HG03460 (cell line): Measurements from ENCODE around the gene FRY.

Experiments used
- ATAC-seq: cut with Tn5 transposase; IDR thresholded peaks from one replicate; pipeline ENCODE4 v1.9.1; 2021; ENCODE audit not compliant: unreplicated experiment

FRY gene

GRCh38 chr13:32254416-32254815 lies 222.8 kb downstream of the FRY start:
- no peak for ATAC-seq

- ATAC-seq = no peak
Observed at GRCh38 chr13:32254916-32255723, 223.5 kb downstream of the FRY start.

- no peak for ATAC-seq
Observed at GRCh38 chr13:32255724-32256109, 224.1 kb downstream of the FRY start.

GRCh38 chr13:32256243-32256642 lies 224.7 kb downstream of the FRY start:
- ATAC-seq = no peak

- ATAC-seq = no peak
Observed at GRCh38 chr13:32257649-32258048, 226.1 kb downstream of the FRY start.

GRCh38 chr13:32259116-32259515 lies 227.5 kb downstream of the FRY start:
- ATAC-seq = no peak

GRCh38 chr13:32261567-32261966 lies 230.0 kb downstream of the FRY start:
- ATAC-seq = no peak

- ATAC-seq = no peak
Observed at GRCh38 chr13:32262165-32262564, 230.6 kb downstream of the FRY start.

GRCh38 chr13:32262619-32263018 lies 231.0 kb downstream of the FRY start:
- no peak for ATAC-seq

GRCh38 chr13:32264407-32264806 lies 232.8 kb downstream of the FRY start:
- ATAC-seq = no peak

GRCh38 chr13:32265726-32266125 lies 234.2 kb downstream of the FRY start:
- no peak for ATAC-seq

- no peak for ATAC-seq
Observed at GRCh38 chr13:32266130-32266529, 234.6 kb downstream of the FRY start.

GRCh38 chr13:32267836-32268439 lies 236.4 kb downstream of the FRY start:
- peak; percentile 91 for ATAC-seq

- no peak for ATAC-seq
Observed at GRCh38 chr13:32272021-32272683, 240.6 kb downstream of the FRY start.

- no peak for ATAC-seq
Observed at GRCh38 chr13:32277839-32278238, 246.3 kb downstream of the FRY start.

GRCh38 chr13:32278426-32278825 lies 246.9 kb downstream of the FRY start:
- no peak for ATAC-seq

- ATAC-seq = no peak
Observed at GRCh38 chr13:32281096-32281495, 249.5 kb downstream of the FRY start.

- no peak for ATAC-seq
Observed at GRCh38 chr13:32282096-32282711, 250.6 kb downstream of the FRY start.

- no peak for ATAC-seq
Observed at GRCh38 chr13:32284927-32285632, 253.5 kb downstream of the FRY start.

- no peak for ATAC-seq
Observed at GRCh38 chr13:32285633-32285965, 254.0 kb downstream of the FRY start.

- ATAC-seq = no peak
Observed at GRCh38 chr13:32297206-32297605, 265.6 kb downstream of the FRY start.
